A204.1 (cell line): ENCODE data around the gene PABPN1L.
"Not testable (repeated sequence)": the region's sequence is repeated elsewhere in the genome, so short reads cannot be mapped to it uniquely, and the experiment has no call there.

Experiments used
- FAIRE-seq: peaks from 2 replicates; lab custom pipeline; 2012; peaks lifted over from hg19 to GRCh38; lab: Jason Lieb, UNC

PABPN1L gene

GRCh38 chr16:88826070-88826840 lies 40.2 kb downstream of the PABPN1L start:
- FAIRE-seq = no peak

- FAIRE-seq = no peak
Measured at GRCh38 chr16:88825146-88825545, 41.3 kb downstream of the PABPN1L start.

GRCh38 chr16:88824256-88825077 lies 42.0 kb downstream of the PABPN1L start:
- no peak for FAIRE-seq

GRCh38 chr16:88823646-88824045 lies 42.8 kb downstream of the PABPN1L start:
- not testable (repeated sequence) for FAIRE-seq

- no peak for FAIRE-seq
Measured at GRCh38 chr16:88822281-88823040, 44.0 kb downstream of the PABPN1L start.

- FAIRE-seq = no peak
Measured at GRCh38 chr16:88821168-88821850, 45.2 kb downstream of the PABPN1L start.

GRCh38 chr16:88820385-88821025 lies 46.0 kb downstream of the PABPN1L start:
- no peak for FAIRE-seq

- no peak for FAIRE-seq
Measured at GRCh38 chr16:88819126-88819525, 47.3 kb downstream of the PABPN1L start.

GRCh38 chr16:88818575-88818874 lies 47.9 kb downstream of the PABPN1L start:
- no peak for FAIRE-seq

- FAIRE-seq = no peak
Measured at GRCh38 chr16:88817785-88818574, 48.5 kb downstream of the PABPN1L start.

GRCh38 chr16:88816736-88817535 lies 49.5 kb downstream of the PABPN1L start:
- FAIRE-seq = no peak

GRCh38 chr16:88815901-88816589 lies 50.4 kb downstream of the PABPN1L start:
- FAIRE-seq = no peak

GRCh38 chr16:88815227-88815626 lies 51.2 kb downstream of the PABPN1L start:
- FAIRE-seq = no peak

- no peak for FAIRE-seq
Measured at GRCh38 chr16:88814144-88814502, 52.3 kb downstream of the PABPN1L start.
